Measurements from ENCODE around the gene SDHAF3.

- no peak for TF ChIP-seq POLR2A (IDR thresholded peaks at IDR 0.05; ENCODE audit: low read length)
- no peak for TF ChIP-seq GATA1 (IDR thresholded peaks at IDR 0.05; ENCODE audit: low read depth, low read length)
Observed at GRCh38 chr7:97215556-97215955, 98.1 kb downstream of the SDHAF3 start.
